Stimulated activated CD4-positive, alpha-beta T cell treated with anti-CD3 and anti-CD28 coated beads, Interleukin-4, amount 100 ng/mL, for 24 hours (primary cell): Measurements from ENCODE around the gene KNSTRN.
A peak's percentile ranks its signal among the peaks of the same experiment; 100 is the strongest.

Experiments
- DNase-seq: peaks from one replicate; pipeline ENCODE4 v3.0.0-alpha.2; 2020

KNSTRN gene

DNA sequence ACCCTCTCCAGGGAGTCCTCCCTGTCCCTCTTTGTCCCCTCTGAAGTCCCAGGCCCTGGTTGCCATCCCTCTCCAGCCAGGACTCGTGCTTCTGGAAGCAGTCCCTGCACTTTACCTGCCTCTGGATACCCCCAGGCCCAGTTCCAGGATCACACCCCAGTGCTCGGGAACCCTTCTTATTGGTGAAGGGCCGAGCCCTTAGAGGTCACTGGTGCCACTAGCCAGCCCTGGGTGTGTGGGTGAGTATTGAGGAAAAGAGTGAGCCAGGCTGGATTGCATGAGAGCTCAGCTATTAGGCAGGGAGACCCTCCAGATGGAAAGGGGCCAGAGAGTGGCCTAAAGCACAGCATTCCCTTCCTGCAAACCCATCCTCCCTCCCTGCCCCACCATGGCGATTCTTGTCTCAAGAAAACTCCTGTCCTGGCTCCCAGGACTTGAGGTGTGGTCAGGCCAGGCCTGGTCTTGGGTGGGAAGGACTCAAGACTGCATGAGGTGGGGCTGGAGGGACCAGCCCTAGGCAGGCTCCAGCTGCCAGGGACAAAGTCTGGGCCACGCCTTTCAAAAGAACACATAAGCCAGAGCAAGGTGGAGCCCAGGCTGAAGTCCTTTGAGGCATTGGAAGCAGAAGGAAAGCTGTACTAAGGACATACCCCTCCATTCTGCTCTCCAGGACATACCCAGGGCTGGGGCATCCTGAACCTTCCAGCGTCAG is 36.5 kb upstream of the KNSTRN start:
- DNase-seq, result no peak

DNA sequence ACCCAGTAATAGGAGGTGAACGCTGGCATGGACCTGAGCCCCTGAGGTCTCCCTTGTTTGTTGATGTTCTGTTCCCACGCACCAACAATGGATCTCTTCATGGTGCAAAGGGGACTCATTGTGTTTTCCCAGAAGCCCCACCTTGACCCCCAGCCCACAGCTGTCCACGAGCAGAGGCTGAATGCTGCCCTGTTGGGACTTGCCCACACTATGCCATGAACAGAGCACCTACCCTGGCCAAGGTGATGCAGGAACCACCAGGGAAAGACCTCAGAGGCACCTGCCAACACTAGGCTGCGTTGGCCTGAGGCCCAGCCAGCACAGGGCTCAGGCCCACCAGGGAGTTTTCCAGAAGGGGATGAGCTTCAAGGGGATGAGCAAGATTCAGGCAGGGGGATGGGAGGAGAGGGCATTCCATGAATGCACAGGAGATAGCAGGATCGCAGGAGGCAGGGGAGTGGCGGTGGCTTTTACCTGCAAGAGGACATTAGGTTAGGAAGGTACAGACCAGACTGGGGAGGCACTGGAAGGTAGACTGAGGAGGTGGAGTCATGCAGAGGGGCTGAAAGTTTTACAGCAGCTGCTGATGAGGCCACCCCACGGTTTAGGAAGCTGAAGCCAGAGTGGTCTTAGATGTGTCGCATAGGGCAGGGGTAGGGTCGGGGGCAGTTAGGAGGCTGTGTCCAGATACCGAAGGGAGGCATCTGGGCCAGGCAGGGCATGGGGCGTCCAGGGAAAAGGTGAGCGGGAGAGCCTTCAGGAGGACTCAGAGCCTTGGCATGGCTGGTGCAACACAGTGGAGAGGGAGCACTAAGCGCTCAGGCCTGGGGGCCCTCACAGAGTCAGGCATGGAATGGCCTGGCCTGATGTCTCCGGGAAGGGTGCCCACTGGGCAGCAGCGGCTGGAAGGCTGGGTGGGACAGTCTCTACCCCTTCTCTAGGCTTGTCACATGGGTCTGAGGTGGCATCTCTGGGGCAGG is 35.7 kb upstream of the KNSTRN start:
- DNase-seq, result no peak

DNA sequence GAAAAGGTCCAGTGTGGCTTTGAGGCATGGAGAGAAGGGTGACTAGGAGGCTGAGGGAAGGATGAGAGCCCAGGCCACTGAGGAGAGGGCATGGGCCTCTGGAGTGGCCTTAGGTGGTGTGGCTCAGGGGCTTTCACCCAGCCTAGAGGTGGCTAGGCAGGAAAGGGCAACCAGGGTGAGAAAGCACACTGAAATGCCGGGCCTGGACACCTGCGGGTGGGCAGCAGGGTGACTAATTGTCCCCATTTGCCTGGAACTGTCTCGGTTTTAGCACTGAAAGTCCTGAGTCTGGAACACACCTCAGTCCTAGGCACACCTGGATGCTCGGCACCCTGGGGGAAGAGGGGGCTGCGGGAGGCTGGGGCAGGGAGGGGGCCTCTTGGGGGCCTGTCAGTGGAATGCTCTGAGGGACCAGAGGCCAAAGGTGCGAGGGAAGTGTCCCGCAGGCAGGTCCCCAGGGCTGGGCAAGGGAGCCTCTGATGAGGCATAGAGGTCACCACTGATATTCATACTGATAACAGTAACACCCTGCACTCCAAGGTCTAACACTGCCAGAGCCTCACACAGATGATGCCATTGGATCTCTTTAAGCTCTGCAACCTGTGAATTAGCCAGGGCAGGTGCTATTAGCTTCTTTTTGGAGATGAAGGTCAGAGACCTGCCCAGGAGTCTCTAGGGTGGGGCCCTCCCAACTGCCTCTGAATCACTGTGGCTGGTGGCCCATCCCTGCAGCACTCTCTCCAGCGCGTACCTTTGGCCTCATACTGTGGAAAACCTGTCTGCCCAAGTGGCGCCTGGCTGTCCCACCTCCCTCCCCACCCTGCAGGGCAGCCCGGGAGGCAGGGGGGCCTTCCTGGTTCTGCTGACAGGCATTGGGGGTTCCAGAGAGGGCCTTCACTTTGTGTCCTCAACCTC is 34.7 kb upstream of the KNSTRN start:
- no peak for DNase-seq

DNA sequence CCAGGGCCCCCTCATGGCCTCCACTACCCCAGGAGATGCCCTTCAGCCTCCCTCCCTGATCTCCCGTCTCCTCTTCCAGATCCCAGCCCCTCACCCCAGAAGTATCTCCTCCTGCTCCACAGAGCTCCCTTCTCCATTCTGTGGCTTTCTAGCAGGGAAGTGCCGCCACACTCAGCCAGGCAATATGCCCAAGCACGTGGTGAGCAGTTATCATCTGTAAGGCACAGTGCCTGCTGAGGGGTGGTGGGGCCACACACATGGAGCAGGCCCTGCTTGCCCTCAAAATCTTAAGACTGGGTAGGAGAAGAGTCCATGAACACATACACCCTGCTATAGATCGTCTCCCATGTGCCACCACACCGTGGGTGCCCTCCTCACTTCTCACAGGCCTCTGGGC is 34.0 kb upstream of the KNSTRN start:
- DNase-seq, result no peak

DNA sequence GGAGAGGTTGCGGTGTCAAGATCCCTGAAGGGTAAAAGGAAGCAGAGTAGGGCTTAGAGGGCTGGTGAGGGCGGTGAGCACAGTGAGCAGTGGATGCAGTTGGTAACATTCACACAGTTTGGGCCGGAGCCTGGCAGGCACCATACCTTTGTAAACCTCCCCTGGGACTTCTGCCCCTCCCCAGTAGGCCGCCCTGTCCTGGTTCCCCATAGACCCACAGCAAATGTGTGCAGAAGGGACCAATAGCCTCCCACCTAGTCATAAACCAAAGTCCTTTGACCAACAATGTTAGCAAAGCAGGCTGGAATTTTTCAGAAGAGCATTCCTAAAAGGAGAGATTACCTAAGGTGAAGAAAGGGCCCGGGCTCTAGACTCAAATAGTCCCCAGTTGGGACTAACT is 33.4 kb upstream of the KNSTRN start:
- no peak for DNase-seq

DNA sequence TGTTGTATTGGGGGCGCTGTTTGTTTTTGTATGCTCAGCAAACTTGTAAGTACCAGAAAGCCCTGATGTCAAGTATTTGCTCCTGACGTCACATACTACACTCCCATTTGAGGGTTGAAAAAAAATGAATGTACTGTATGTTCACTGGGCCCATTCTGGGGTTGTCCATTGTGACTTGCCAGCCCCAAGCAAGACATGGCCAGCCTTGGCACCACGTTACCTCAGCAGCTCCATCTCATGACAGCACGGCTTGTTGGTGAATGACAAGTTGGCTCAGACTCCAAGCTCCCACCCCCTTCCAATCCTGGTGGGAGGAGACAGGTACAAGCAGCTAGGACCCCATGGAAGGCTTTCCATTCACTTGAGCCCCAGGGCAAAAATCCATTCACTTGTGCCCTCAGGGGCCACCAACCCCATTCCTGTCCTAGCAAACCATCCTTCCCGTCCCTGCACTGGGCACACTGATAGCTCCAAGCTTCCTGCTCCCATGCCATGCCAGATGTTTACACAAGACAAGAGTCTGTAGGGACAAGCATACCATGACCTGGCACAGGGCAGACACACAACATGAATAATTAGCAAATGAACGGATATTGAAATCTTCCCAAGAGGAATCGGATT is 30.1 kb upstream of the KNSTRN start:
- no peak for DNase-seq

DNA sequence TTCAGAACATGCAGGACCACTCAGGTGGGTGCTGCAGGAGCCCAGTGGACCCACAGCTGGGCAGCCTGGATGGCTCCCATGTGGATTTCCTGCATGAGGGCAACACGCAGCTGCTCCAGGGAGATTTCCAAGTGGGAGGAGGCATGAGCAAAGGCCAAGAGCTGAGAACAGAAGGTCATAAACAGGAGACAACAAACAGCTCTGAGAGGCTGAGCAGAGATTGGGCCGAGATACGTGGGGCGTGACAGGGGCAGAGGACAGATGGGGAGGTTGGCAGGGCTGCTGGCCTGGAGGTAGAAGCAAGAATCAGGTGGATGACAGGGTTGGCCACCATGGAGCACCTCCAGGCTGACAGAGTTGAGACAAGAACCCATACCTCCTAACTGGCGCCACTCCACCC is 28.8 kb upstream of the KNSTRN start:
- DNase-seq, result no peak

DNA sequence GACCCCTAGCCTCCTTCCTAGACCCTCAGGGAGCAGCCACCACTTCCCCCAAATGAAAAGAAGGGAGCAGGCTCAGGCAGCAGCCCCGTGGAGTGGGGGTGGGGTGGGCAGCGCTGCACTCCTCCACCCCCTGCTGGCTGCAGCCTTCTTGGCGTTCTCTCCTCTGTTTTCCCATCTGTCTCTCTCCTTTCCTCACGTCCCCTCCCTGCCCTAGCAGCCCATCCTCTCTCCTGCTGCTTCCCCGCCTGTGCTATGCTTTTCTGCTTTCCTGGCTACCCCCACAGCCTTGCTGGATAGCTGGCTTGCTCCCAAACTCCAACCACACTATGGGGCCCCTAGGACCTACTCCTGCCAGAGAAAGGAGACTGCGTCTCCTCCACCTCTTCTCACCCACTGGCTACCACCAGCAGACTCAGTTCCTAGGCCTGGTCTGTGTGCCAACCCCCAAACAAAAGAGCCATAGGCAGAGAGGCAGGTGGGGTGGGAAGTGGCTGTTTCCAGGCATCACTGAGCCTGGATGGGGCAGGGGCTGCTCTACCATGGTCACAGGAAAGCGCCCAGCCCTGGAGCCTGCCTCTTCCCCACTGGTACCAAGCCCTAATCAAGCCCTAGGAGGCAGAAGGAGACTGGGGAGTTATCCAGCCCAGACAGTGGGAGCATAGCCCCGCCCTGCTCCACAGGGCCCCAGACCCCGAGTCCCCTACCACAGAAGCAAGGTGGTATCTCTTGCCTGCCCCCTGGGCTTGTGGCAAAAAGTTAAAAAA is 27.9 kb upstream of the KNSTRN start:
- no peak for DNase-seq

DNA sequence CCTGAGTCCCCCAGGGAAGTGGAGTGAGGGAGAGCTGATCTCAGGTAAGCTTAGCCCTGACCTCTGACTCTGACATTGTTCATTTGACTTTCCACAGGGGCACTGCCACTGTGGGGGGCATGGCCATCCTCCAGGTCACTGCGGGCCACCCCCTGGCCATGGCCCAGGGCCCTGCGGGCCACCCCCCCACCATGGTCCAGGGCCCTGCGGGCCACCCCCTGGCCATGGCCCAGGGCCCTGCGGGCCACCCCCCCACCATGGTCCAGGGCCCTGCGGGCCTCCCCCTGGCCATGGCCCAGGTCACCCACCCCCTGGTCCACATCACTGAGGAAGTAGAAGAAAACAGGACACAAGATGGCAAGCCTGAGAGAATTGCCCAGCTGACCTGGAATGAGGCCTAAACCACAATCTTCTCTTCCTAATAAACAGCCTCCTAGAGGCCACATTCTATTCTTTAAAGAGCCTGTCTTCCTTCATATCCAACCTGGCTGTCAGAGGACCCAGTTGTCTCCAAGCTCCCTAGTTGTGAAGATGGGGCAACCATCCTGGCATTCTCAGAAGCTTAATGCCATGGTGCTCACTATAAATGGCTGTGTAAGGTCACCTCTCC is 26.4 kb upstream of the KNSTRN start:
- no peak for DNase-seq

DNA sequence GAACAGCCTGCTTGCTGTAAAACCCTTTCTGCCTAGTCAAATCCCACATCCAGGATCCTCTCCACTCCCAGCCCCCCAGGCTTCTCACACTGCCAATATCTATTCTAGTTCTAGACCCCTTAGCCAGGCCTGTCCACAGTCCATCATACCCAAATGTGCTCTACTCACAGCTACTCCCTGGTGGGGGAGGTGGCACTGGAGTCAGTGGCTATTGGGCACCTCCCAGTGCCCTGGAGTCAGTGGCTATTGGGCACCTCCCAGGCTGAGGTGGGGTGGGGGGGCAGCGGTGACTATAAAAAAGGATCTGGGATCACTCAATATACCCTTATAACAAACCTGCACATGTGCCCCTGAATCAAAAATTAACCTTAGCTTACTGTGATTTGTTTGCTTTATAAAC is 25.3 kb upstream of the KNSTRN start:
- DNase-seq, result no peak

DNA sequence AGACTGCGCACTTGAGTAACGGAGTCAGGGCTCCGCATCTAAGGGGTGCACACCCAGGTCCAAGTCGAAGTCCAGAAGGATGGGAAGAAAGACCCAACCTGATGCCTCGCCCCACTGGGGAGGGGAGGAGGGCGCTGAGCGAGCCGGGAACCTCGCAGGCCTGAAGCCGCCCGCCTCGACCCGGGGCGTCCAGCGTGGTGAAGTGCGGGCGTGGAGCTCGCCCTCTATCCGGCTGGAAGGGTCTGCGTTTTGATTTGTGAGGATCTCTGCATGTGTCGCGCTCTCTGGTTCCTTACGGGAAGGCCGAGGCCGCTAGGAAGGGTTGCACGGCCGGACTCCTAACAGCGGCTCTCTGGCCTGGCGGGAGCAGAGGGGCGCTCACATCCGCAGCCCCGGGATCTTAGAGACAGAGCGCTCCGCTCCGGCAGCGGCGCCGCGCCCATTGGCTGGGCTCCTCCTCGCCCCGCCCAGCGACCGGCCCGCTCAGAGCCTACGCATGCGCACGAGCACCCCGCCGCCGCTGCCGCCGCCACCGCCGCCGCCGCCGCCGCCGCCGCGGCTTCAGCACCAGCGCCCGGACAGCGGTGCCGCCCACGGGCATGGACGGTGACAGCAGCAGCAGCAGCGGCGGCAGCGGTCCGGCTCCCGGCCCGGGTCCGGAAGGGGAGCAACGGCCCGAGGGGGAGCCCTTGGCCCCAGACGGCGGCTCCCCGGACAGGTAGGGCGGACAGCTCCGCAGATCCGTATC is 24.6 kb upstream of the KNSTRN start, which contains the start of gene DISP2:
TSS of gene DISP2 (plus strand) at position 497 of the 748 bp plus-strand sequence. CDS start at position 600, 103 bp downstream.
- DNase-seq, result peak; percentile 91

DNA sequence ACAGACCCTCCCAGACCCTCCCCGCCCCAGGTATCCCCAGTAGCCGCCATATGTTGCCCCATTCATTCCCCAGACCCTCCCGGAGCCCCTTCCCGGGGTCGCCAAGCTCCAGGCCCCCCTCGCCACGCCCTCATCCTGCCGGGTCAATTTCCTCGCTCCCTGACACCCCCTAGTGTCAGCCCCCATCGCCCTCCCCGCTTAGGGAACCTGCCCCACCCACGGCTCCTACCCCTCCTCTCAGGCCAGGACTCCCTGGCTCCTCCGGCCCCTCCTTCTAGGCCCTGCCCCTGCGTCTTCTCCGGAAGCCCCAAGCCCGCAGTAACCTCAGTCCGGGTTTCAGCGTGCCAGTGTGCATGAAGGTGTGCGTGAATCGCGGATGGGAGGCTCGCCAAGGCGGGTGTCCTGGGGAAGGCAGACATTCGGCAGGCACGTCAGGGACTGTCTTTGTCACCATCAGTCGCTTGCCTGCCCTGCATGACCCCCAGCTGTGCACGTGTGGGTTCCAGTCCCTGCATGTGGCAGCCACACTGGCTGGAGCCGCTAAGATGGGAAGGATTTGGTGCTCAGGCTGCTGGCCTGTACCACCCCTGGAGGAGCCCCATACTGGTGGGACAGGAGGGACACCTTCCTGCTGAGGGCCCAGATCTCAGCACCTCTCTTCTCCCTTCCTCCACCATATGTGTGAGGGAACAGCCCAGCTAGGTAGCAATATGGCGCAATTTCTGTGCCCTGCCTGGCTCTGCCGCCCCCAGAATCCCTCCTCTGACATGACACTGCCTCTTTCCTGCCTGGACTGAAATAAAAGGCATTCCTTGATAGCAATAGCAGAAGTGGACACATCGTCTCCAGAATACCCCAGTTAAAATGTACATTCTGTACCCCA is 23.8 kb upstream of the KNSTRN start:
- peak; percentile 18 for DNase-seq

DNA sequence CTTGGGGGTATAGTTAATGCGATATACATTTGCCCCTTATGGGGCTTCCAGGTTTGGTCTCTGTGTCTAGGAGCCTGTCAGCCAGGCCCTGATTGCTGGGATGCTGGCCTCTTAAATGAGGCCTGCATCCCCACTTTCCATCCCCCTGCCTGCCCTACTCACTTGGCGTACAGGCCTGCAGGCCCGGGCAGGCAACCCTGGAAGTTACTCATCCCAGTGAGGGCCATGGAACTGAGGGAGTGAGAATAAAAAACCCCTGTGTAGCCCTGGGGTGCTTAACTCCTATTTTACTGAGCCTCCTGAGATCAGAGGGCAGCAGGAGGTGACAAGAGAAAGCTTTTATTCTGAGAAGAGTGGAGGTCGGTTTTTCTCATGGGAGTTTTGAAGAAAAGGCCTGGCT is 22.5 kb upstream of the KNSTRN start:
- DNase-seq, result no peak

DNA sequence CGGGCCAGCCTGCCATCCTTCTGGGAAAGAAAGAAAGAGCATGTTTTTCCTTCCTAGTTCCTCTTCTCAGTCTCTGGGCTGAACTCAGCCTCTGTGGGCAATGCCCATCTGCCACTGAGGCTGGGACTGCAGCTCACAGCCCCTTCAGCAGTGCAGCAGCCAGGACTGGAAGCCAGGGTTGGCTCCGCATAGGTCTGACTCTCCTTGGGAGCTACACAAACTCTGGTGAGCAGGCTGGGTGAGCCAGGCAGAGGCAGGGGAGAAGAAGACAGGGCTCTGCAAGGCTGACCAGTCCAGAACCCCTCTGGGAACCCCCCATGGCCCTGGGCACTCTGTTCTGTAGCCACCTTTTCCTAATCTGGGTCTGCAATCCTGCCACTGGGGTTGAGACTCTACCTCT is 20.9 kb upstream of the KNSTRN start:
- DNase-seq, result no peak

DNA sequence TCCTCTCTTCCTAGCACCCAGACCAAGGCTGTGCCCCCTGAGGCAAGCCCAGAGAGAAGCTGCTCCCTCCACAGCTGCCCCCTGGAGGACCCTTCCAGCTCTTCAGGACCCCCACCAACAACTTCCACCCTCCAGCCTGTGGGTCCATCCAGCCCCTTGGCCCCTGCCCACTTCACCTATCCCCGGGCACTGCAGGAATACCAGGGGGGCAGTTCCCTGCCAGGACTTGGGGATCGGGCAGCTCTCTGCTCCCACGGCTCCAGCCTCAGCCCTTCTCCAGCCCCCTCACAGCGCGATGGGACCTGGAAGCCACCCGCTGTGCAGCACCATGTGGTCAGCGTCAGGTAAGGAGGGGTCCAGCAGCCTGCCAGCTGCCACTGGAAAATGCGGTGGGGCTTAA is 18.9 kb upstream of the KNSTRN start:
- no peak for DNase-seq

DNA sequence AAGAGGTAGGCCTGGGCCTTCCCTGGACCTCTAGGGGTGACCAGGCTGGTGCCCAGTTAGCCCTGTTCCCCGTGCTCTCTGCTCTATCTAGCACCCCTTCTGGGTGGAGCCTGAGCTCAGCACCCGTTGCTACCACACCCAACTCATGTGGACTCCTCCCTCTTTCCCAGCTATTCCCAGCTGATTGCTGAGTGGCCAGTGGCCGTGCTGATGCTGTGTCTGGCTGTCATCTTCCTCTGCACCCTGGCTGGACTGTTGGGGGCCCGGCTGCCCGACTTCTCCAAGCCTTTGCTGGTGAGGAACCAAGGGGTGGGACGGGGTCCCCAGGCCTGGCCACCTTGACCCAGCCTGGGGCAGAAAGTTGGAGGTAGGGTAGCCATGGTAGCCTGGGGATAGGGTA is 18.3 kb upstream of the KNSTRN start:
- no peak for DNase-seq

DNA sequence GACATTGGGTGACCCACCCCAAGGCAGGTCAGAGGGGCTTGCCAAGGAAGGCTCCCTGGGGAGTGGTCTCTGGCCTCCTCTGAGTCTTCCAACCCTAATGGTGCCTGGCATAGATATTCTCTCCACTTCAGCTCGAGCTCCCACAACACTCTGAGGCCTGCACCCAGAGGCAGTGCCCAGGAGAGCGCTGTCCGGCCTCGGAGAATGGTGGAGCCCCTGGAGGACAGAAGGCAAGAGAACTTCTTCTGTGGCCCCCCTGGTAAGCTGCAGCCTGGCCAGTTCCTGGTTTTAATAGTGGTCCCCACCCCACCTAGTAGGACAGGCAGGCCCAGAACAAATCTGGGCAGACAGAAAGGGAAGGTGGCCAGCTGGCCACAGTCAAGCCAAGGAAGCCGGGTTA is 17.5 kb upstream of the KNSTRN start:
- DNase-seq, result no peak

DNA sequence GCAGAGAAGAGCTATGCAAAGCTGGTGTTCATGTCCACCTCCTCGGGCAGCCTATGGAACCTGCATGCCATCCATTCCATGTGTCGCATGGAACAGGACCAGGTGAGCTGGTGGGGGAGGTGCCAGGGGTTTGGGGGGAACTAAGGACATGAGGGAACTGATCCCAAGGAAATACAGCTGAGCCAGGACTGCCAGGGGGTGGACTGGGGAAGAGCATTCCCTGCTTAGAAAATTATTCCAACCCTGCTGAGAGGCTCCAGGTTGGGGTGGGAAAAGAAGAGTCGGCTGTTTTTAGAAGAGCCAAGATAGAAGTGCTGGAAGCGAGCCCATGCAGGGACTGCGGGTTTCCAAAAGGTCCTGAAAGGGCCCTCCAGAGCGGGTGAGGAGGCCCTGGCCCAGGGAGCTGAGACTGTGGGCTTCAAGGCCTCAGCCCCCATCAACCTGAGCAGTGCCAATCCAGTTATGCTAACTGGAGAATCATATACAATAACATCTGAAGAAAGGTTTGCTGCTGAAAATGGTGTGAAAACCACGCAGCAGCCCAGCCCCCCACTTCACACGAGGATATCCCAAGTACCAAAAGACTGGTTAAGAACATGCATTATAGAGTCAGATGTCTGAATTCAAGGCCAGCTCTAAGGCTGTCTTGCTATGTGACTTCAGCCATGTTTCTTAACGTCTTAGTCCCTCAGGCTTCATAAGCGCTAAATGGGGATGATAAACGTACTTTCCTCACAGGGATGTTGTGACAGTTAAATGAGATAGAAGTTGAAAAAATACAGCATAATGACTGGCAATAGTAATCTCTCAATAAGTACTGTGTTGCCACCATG is 16.7 kb upstream of the KNSTRN start:
- no peak for DNase-seq
